ENCODE measurements around the gene THEMIS. TPM values are rescaled to one million over a fixed set of nuclear protein-coding genes. Genes with fewer than 3 reads are reported as not detected.

THEMIS gene
- total RNA-seq, 4 donors from 2014 or later = 1.1 to 6.0 (median 3.9) TPM

GRCh38 chr6:127807806-127808517 is 92.9 kb downstream of the THEMIS start:
- H3K4me1 ChIP-seq = no peaks in the 10 kb centered on the region
- WGBS, 2 donors (ENCODE audit: low coverage in 1 of 2) = 79 to 84% methylated on average over 4 of the region's 4 CpGs
- no peak for TF ChIP-seq EP300 (IDR thresholded peaks at IDR 0.05; ENCODE audit: low read depth)
- no peak for TF ChIP-seq CTCF (IDR thresholded peaks at IDR 0.05)
- no peak for TF ChIP-seq POLR2A (IDR thresholded peaks at IDR 0.05)
- TF ChIP-seq POLR2AphosphoS5 (IDR thresholded peaks at IDR 0.05) = no peak
- H3K9me3 ChIP-seq = no peaks in the 10 kb centered on the region
- intact Hi-C loops (cut with DNase I; ENCODE audit: low total_unique reads) = no loop called here
- no peaks in the 10 kb centered on the region for H3K27me3 ChIP-seq
- no peak overlapping the region for H3K27ac ChIP-seq
- in situ Hi-C loops (cut with MboI; ENCODE audit: low pct_ligation_motif_present in 1 of 4, low pct_unique_long_range_greater_than_20kb in 1 of 4, low sequenced_read_pairs in 3 of 4) = no loop called here
- no peaks in the 10 kb centered on the region for H3K36me3 ChIP-seq
- DNase-seq = no peak
- no peak overlapping the region for H3K4me3 ChIP-seq

DNA sequence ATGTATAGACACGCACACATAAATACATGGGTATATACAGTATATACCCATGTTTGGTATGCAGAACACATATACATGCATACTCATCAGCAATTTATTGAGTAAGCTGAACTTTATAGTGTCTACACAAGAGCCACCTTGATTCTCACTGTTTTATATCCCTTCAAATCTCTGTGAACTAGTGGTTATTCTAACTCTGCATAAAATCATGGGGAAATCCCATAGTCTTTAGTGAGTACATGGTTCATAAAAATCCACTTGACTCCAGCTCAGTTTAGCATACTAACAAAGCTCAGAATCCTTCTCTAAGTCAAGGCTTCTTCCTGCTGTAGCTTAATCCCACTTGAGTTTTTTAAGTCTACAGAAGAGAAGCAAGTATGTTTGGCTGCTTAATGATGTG is 104.1 kb downstream of the THEMIS start:
- 97 to 100% methylated on average over 1 of the region's 1 CpG for WGBS, 2 donors (ENCODE audit: low coverage in 1 of 2)

DNA sequence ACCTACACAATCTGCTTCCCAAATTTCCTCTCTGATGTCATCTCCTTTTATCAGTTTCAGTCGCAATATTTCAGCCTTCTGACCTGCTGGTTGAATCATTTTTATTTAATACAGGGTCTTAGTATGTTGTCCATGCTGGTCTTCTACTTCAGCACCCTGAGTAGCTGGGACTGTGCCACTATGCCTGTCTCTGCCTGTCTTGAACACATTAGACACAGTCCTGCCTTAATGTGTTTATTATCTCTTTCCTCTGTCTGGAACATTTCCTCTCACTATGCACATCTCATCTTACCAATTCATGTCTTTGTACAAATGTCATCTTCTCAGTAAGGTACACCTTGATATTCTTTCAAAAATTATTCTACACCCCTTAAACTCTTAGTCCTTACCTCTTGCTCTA is 106.5 kb downstream of the THEMIS start:
- H3K36me3 ChIP-seq = no peaks in the 10 kb centered on the region
- no peaks in the 10 kb centered on the region for H3K27me3 ChIP-seq
- intact Hi-C loops (cut with DNase I; ENCODE audit: low total_unique reads) (no loop called here), in situ Hi-C loops (cut with MboI; ENCODE audit: low pct_ligation_motif_present in 1 of 4, low pct_unique_long_range_greater_than_20kb in 1 of 4, low sequenced_read_pairs in 3 of 4) (no loop called here)
- TF ChIP-seq EP300 (IDR thresholded peaks at IDR 0.05; ENCODE audit: low read depth) (no peak), POLR2A (IDR thresholded peaks at IDR 0.05) (no peak), POLR2AphosphoS5 (IDR thresholded peaks at IDR 0.05) (no peak)
- H3K9me3 ChIP-seq = no peaks in the 10 kb centered on the region
- no peak for DNase-seq
- WGBS, 2 donors (ENCODE audit: low coverage in 1 of 2) = 79 to 91% methylated on average over 1 of the region's 1 CpG
- H3K4me1 ChIP-seq = peaks cover 0 to 3% (median 0%) of the 10 kb centered on the region in 4 donors
- no peak overlapping the region for H3K4me3 ChIP-seq
- H3K27ac ChIP-seq = no peak overlapping the region

More for the DNA sequence above, 104.1 kb downstream of the THEMIS start:
- intact Hi-C loops (cut with DNase I; ENCODE audit: low total_unique reads) (no loop called here), in situ Hi-C loops (cut with MboI; ENCODE audit: low pct_ligation_motif_present in 1 of 4, low pct_unique_long_range_greater_than_20kb in 1 of 4, low sequenced_read_pairs in 3 of 4) (no loop called here)
- Histone ChIP-seq H3K4me3 (no peak overlapping the region), H3K27ac (no peak overlapping the region), H3K9me3 (no peaks in the 10 kb centered on the region), H3K27me3 (no peaks in the 10 kb centered on the region), H3K36me3 (no peaks in the 10 kb centered on the region), H3K4me1 (peaks cover 0 to 3% (median 0%) of the 10 kb centered on the region in 4 donors)
- DNase-seq = no peak
- TF ChIP-seq POLR2AphosphoS5 (IDR thresholded peaks at IDR 0.05) (no peak), EP300 (IDR thresholded peaks at IDR 0.05; ENCODE audit: low read depth) (no peak), POLR2A (IDR thresholded peaks at IDR 0.05) (no peak), CTCF (IDR thresholded peaks at IDR 0.05) (no peak)

- Histone ChIP-seq H3K4me3 (no peak overlapping the region), H3K9me3 (no peaks in the 10 kb centered on the region), H3K4me1 (peaks cover 0 to 3% (median 0%) of the 10 kb centered on the region in 4 donors), H3K36me3 (no peaks in the 10 kb centered on the region), H3K27ac (no peak overlapping the region), H3K27me3 (no peaks in the 10 kb centered on the region)
- no peak for TF ChIP-seq POLR2AphosphoS5 (IDR thresholded peaks at IDR 0.05)
- no peak for TF ChIP-seq EP300 (IDR thresholded peaks at IDR 0.05; ENCODE audit: low read depth)
- TF ChIP-seq POLR2A (IDR thresholded peaks at IDR 0.05) = no peak
- TF ChIP-seq CTCF (IDR thresholded peaks at IDR 0.05) = no peak
- no peak for DNase-seq
- in situ Hi-C loops (cut with MboI; ENCODE audit: low pct_ligation_motif_present in 1 of 4, low pct_unique_long_range_greater_than_20kb in 1 of 4, low sequenced_read_pairs in 3 of 4) = no loop called here
- intact Hi-C loops (cut with DNase I; ENCODE audit: low total_unique reads) = no loop called here
- 64 to 93% methylated on average over 1 of the region's 1 CpG for WGBS, 2 donors (ENCODE audit: low coverage in 1 of 2)
Measured at GRCh38 chr6:127793396-127793795, 107.5 kb downstream of the THEMIS start.
